Measurements from ENCODE around the gene EDEM1. TPM values are rescaled to one million over a fixed set of nuclear protein-coding genes. Genes with fewer than 3 reads are reported as not detected.

Gene EDEM1
- total and polyA plus RNA-seq, 9 donors = 11.5 to 43.4 (median 27.2) TPM

GRCh38 chr3:5255404-5256344 is 68.2 kb downstream of the EDEM1 start:
- intact Hi-C loops (cut with DNase I) = no loop called here
- WGBS, 3 donors = 47 to 49% (median 47%) methylated on average over 4 of the region's 4 CpGs
- TF ChIP-seq CTCF (IDR thresholded peaks at IDR 0.05) = no peak
- TF ChIP-seq POLR2A (IDR thresholded peaks at IDR 0.05) = no peak
- no peak for TF ChIP-seq EP300 (IDR thresholded peaks at IDR 0.05)

GRCh38 chr3:5258526-5258925 is 71.0 kb downstream of the EDEM1 start:
- 77 to 88% (median 85%) methylated on average over 3 of the region's 3 CpGs for WGBS, 3 donors
- no peak for TF ChIP-seq CTCF (IDR thresholded peaks at IDR 0.05)
- no peak for TF ChIP-seq POLR2A (IDR thresholded peaks at IDR 0.05)
- no peak for TF ChIP-seq EP300 (IDR thresholded peaks at IDR 0.05)
- no peaks in the 10 kb centered on the region for H3K27me3 ChIP-seq
- intact Hi-C loops (cut with DNase I) = no loop called here
- no peak overlapping the region for H3K27ac ChIP-seq
- no peaks in the 10 kb centered on the region for H3K9me3 ChIP-seq
- no peak for DNase-seq
- no peaks in the 10 kb centered on the region for H3K36me3 ChIP-seq
- no peak overlapping the region for H3K4me3 ChIP-seq
- H3K4me1 ChIP-seq (ENCODE audit: insufficient read depth) = no peaks in the 10 kb centered on the region

More at GRCh38 chr3:5255404-5256344, 68.2 kb downstream of the EDEM1 start:
- Histone ChIP-seq H3K27me3 (no peaks in the 10 kb centered on the region), H3K4me1 (ENCODE audit: insufficient read depth) (no peaks in the 10 kb centered on the region), H3K4me3 (no peak overlapping the region), H3K9me3 (no peaks in the 10 kb centered on the region), H3K27ac (no peak overlapping the region), H3K36me3 (no peaks in the 10 kb centered on the region)
- no peak for DNase-seq

GRCh38 chr3:5260992-5261501 is 73.5 kb downstream of the EDEM1 start:
- 20 to 39% (median 34%) methylated on average over 2 of the region's 2 CpGs for WGBS, 3 donors
- TF ChIP-seq EP300 (IDR thresholded peaks at IDR 0.05) = no peak
- no peak for TF ChIP-seq CTCF (IDR thresholded peaks at IDR 0.05)
- no peak for TF ChIP-seq POLR2A (IDR thresholded peaks at IDR 0.05)
- intact Hi-C loops (cut with DNase I) = no loop called here

GRCh38 chr3:5262507-5262906 is 75.0 kb downstream of the EDEM1 start:
- Histone ChIP-seq H3K4me1 (ENCODE audit: insufficient read depth) (no peaks in the 10 kb centered on the region), H3K36me3 (no peaks in the 10 kb centered on the region), H3K4me3 (no peak overlapping the region), H3K9me3 (no peaks in the 10 kb centered on the region), H3K27me3 (no peaks in the 10 kb centered on the region), H3K27ac (no peak overlapping the region)
- no peak for DNase-seq
- intact Hi-C loops (cut with DNase I) = no loop called here
- TF ChIP-seq EP300 (IDR thresholded peaks at IDR 0.05) (no peak), CTCF (IDR thresholded peaks at IDR 0.05) (no peak), POLR2A (IDR thresholded peaks at IDR 0.05) (no peak)
- 60 to 78% (median 71%) methylated on average over 4 of the region's 4 CpGs for WGBS, 3 donors

More at GRCh38 chr3:5260992-5261501, 73.5 kb downstream of the EDEM1 start:
- no peak for DNase-seq
- no peaks in the 10 kb centered on the region for H3K9me3 ChIP-seq
- H3K4me1 ChIP-seq (ENCODE audit: insufficient read depth) = no peaks in the 10 kb centered on the region
- H3K27ac ChIP-seq = no peak overlapping the region
- no peaks in the 10 kb centered on the region for H3K27me3 ChIP-seq
- no peaks in the 10 kb centered on the region for H3K36me3 ChIP-seq
- no peak overlapping the region for H3K4me3 ChIP-seq

Data from ovary (tissue), 9 donors.